ENCODE measurements around the gene ANKS1B. TPM values are rescaled to one million over a fixed set of nuclear protein-coding genes. Genes with fewer than 3 reads are reported as not detected.

The ANKS1B gene
- total RNA-seq, 1 experiment from 2014 or later = 0.54 TPM

- no peaks in the 10 kb centered on the region for H4K20me1 ChIP-seq (ENCODE audit: insufficient read depth)
- H3K4me2 ChIP-seq (ENCODE audit: low read length) = no peak overlapping the region
- H3K36me3 ChIP-seq (ENCODE audit: control insufficient read depth in 1 of 2, insufficient read depth in 2 of 2, low read length in 2 of 2) = no peaks in the 10 kb centered on the region
- DNase-seq (ENCODE audit: low read depth, low spot score) (no peak), ATAC-seq (no peak)
- TF ChIP-seq ZBTB33 (IDR thresholded peaks at IDR 0.05; ENCODE audit: extremely low read depth, insufficient replicate concordance, low read length) = no peak
- H3K9ac ChIP-seq (ENCODE audit: low read length) = no peak overlapping the region
- BruUV-seq (replicated peaks) = no TSS peak
- CTCF ChIA-PET = no interaction called here
- RAD21 ChIA-PET (ENCODE audit: low non-redundant PET in 1 of 2, low total read pairs in 2 of 2, uncharacterized antibody in 2 of 2, unreplicated experiment in 2 of 2) = no interaction called here
- POLR2A ChIA-PET = no interaction called here
- no peaks in the 10 kb centered on the region for H3K9me3 ChIP-seq (ENCODE audit: control insufficient read depth in 1 of 2, insufficient read depth in 1 of 2, low read depth in 1 of 2, low read length in 2 of 2)
- no peaks in the 10 kb centered on the region for H3K4me1 ChIP-seq (ENCODE audit: control insufficient read depth in 1 of 2, insufficient read depth in 2 of 2, low read length in 2 of 2)
- H3K27ac ChIP-seq (ENCODE audit: low read depth, low read length) = no peak overlapping the region
- H3K79me2 ChIP-seq (ENCODE audit: insufficient read depth, low read length) = no peaks in the 10 kb centered on the region
- no peaks in the 10 kb centered on the region for H3K9me2 ChIP-seq (ENCODE audit: insufficient read depth)
- no peak overlapping the region for H3K4me3 ChIP-seq (replicated peaks in 1 of 2; ENCODE audit: low read depth in 1 of 2, low read length in 2 of 2)
- no peak overlapping the region for H2AFZ ChIP-seq (ENCODE audit: low read depth, low read length, poor library complexity, severe bottlenecking)
- peaks cover 19% of the 10 kb centered on the region for H3K27me3 ChIP-seq (ENCODE audit: insufficient read depth, low read length)
- intact Hi-C loops (cut with micrococcal nuclease) = no loop called here
Observed at GRCh38 chr12:99110868-99111267, 873.9 kb downstream of the ANKS1B start.

- no peak for ATAC-seq
- no peak for DNase-seq (ENCODE audit: low read depth, low spot score)
- Histone ChIP-seq H3K4me1 (ENCODE audit: control insufficient read depth in 1 of 2, insufficient read depth in 2 of 2, low read length in 2 of 2) (no peaks in the 10 kb centered on the region), H3K4me2 (ENCODE audit: low read length) (no peak overlapping the region), H3K9me3 (ENCODE audit: control insufficient read depth in 1 of 2, insufficient read depth in 1 of 2, low read depth in 1 of 2, low read length in 2 of 2) (no peaks in the 10 kb centered on the region), H3K79me2 (ENCODE audit: insufficient read depth, low read length) (no peaks in the 10 kb centered on the region), H2AFZ (ENCODE audit: low read depth, low read length, poor library complexity, severe bottlenecking) (no peak overlapping the region), H3K27me3 (ENCODE audit: insufficient read depth, low read length) (peaks cover 21% of the 10 kb centered on the region), H4K20me1 (ENCODE audit: insufficient read depth) (no peaks in the 10 kb centered on the region), H3K9ac (ENCODE audit: low read length) (no peak overlapping the region), H3K36me3 (ENCODE audit: control insufficient read depth in 1 of 2, insufficient read depth in 2 of 2, low read length in 2 of 2) (no peaks in the 10 kb centered on the region), H3K4me3 (replicated peaks in 1 of 2; ENCODE audit: low read depth in 1 of 2, low read length in 2 of 2) (no peak overlapping the region), H3K27ac (ENCODE audit: low read depth, low read length) (no peak overlapping the region), H3K9me2 (ENCODE audit: insufficient read depth) (no peaks in the 10 kb centered on the region)
- BruUV-seq (replicated peaks) = no TSS peak
- intact Hi-C loops (cut with micrococcal nuclease) = no loop called here
- POLR2A ChIA-PET = no interaction called here
- RAD21 ChIA-PET (ENCODE audit: low non-redundant PET in 1 of 2, low total read pairs in 2 of 2, uncharacterized antibody in 2 of 2, unreplicated experiment in 2 of 2) = no interaction called here
- CTCF ChIA-PET = no interaction called here
- TF ChIP-seq ZBTB33 (IDR thresholded peaks at IDR 0.05; ENCODE audit: extremely low read depth, insufficient replicate concordance, low read length) = no peak
- TF ChIP-seq TCF7L2 (IDR thresholded peaks at IDR 0.05; ENCODE audit: borderline replicate concordance, extremely low read depth, insufficient read depth, insufficient read length) = no peak
- no peak for TF ChIP-seq POLR2AphosphoS5 (IDR thresholded peaks at IDR 0.05; ENCODE audit: low read depth, low read length)
- TF ChIP-seq FOSL1 (IDR thresholded peaks at IDR 0.05; ENCODE audit: low read depth) = no peak
- no peak for TF ChIP-seq ZNF274 (IDR thresholded peaks at IDR 0.05; ENCODE audit: low read depth, low read length)
Observed at GRCh38 chr12:99110212-99110611, 874.5 kb downstream of the ANKS1B start.

All from HCT116 (cell line).